RWPE1 (cell line): ENCODE measurements around the gene NRDC.

Experiments used
- CTCF ChIA-PET: fragments of 350-600 bp; sonication (Branson Sonifier 250); formaldehyde crosslinking; extraction: SDS; loops from one replicate; lab custom pipeline; 2021; lab: Yijun Ruan, JAX
- POLR2A ChIA-PET: fragments of 400-600 bp; formaldehyde crosslinking; extraction: SDS; loops from one replicate; lab custom pipeline; 2020; ENCODE audit warnings: antibody characterized with exemption; ENCODE audit not compliant: low non-redundant PET; lab: Yijun Ruan, JAX
- DNase-seq: peaks from one replicate; pipeline ENCODE4 v3.0.0; 2012; ENCODE audit warnings: low spot score
- H3K27ac ChIP-seq: fragments of 450-650 bp; 2 replicates; pipeline ENCODE4 v1.5.1; 2017
- TF ChIP-seq, protein P1 (sequence below): fragments of 450-650 bp; conservative IDR thresholded peaks from 2 replicates; pipeline ENCODE4 v1.5.1; 2017; ENCODE audit warnings: low read depth, mild to moderate bottlenecking

NRDC gene

DNA sequence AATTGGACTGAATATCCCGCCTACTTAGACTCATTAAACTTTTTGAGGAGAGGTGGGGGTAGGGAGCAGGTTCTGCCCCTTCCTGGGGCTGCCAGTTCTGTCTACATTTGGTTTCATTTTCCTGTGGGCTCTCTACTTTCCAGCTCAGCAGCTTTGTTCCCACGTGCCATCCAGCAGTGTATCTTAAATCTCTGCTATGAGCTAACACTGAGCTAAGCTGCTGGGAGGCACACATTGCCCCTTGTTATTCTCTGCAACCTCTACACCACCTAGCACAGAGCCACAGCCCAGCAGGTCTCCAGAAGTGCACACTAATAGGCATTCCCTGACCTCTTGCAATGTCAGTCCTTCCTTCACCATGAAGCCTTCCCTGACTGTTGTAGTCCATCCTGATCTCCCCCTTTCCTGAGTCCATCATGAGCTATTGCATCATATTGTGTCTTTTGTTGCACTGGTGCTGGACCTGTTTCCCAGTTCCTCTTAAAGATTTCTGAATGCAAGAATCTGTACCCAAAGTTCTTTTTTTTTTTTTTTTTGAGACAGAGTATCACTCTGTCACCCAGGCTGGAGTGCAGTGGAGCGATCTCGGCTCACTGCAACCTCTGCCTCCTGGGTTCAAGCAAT is 28.7 kb upstream of the NRDC start:
- TF ChIP-seq, protein P1, sequence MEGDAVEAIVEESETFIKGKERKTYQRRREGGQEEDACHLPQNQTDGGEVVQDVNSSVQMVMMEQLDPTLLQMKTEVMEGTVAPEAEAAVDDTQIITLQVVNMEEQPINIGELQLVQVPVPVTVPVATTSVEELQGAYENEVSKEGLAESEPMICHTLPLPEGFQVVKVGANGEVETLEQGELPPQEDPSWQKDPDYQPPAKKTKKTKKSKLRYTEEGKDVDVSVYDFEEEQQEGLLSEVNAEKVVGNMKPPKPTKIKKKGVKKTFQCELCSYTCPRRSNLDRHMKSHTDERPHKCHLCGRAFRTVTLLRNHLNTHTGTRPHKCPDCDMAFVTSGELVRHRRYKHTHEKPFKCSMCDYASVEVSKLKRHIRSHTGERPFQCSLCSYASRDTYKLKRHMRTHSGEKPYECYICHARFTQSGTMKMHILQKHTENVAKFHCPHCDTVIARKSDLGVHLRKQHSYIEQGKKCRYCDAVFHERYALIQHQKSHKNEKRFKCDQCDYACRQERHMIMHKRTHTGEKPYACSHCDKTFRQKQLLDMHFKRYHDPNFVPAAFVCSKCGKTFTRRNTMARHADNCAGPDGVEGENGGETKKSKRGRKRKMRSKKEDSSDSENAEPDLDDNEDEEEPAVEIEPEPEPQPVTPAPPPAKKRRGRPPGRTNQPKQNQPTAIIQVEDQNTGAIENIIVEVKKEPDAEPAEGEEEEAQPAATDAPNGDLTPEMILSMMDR, result no peak
- no peak overlapping the region for H3K27ac ChIP-seq
- no peak for DNase-seq
- POLR2A ChIA-PET, result no interaction called here
- CTCF ChIA-PET, result interaction anchor here (0.8 kb wide), 1 partner anchor 9 kb away, joined by 3 read pairs; no protein-coding TSS in a partner anchor

- no peak for DNase-seq
- TF ChIP-seq, protein P1, result no peak
- ChIA-PET POLR2A (no interaction called here), CTCF (interaction anchor here (0.8 kb wide), 1 partner anchor 9 kb away, joined by 3 read pairs; no protein-coding TSS in a partner anchor)
- no peak overlapping the region for H3K27ac ChIP-seq
Measured at GRCh38 chr1:51906306-51907078, 28.0 kb upstream of the NRDC start.

DNA sequence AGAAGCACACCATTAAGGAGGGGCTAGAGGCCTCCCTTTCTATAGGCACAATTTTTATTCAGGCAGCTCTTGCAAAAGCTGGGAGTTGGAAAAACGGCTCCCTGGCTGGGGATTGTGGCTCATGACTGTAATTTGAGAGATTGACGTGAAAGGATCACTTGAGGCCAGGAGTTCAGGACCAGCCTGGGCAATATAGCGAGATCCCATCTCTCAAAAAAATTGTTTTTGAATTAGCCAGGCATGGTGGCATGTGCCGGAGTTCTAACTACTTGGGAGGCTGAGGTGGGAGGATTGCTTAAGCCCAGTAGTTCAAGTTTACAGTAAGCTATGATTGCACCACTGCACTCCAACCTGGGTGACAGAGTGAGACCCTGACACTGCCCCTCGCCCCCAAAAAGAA is 23.9 kb upstream of the NRDC start:
- ChIA-PET POLR2A (no interaction called here), CTCF (no interaction called here)
- TF ChIP-seq, protein P1, result no peak

GRCh38 chr1:51901151-51901550 is 22.6 kb upstream of the NRDC start:
- TF ChIP-seq, protein P1, result no peak
- no peak overlapping the region for H3K27ac ChIP-seq
- POLR2A ChIA-PET, result no interaction called here
- no peak for DNase-seq
- CTCF ChIA-PET, result no interaction called here

More for the DNA sequence above, 23.9 kb upstream of the NRDC start:
- H3K27ac ChIP-seq, result no peak overlapping the region
- no peak for DNase-seq

- DNase-seq, result no peak
- ChIA-PET CTCF (no interaction called here), POLR2A (no interaction called here)
- TF ChIP-seq, protein P1, result no peak
- H3K27ac ChIP-seq, result peak overlapping the region; percentile 62; the same call in 1 of the 2 replicates
Measured at GRCh38 chr1:51899022-51899421, 20.5 kb upstream of the NRDC start.

DNA sequence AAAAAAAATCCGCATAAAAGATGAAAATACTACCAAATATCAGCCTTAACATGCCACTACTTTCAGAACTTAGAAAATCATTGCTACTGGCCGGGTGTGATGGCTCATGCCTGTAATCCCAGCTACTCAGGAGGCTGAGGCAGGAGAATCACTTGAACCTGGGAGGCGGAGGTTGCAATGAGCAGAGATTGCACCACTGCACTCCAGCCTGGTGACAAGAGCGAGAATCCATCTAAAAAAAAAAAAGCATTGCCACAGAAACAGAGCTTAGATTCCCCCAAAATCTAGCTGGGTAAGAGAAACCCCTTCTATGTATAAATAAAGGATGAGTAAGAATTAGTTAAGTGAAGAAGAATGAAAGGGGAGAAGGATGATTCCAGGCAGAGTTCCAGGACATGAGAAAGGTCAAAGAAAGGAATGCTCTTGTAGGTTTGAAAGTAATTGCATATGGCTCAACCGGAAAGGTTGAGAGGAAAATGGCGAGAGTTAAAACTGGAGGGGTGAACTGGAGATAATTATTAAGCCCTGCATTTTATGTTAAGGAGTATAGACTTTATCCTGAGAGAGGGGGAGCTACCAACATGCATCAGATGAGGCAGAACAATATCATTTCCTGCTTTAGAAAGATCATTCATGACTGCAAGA is 19.7 kb upstream of the NRDC start:
- H3K27ac ChIP-seq, result peak overlapping the region; percentile 96
- TF ChIP-seq, protein P1, result no peak
- peak; percentile 53 for DNase-seq
- ChIA-PET CTCF (interaction anchor here (0.6 to 2.3 kb wide), 5 partner anchors 9 to 447 kb away, joined by 3 to 18 read pairs (median 3); no protein-coding TSS in a partner anchor), POLR2A (interaction anchor here (0.7 kb wide), 1 partner anchor 117 kb away, joined by 3 read pairs; no protein-coding TSS in a partner anchor)
